ENCODE data around the gene CMC2.

- TF ChIP-seq YY1 (IDR thresholded peaks at IDR 0.05; ENCODE audit: low read depth, low read length) (no peak), SP2 (IDR thresholded peaks at IDR 0.05; ENCODE audit: low read length) (no peak), CTCF (IDR thresholded peaks at IDR 0.05; ENCODE audit: control extremely low read depth in 1 of 3, insufficient read depth in 1 of 3, low read depth in 1 of 3, low read length in 3 of 3) (no peak), JUND (IDR thresholded peaks at IDR 0.05; ENCODE audit: low read length) (no peak), BRCA1 (IDR thresholded peaks at IDR 0.05; ENCODE audit: low read depth, low read length) (no peak), TAF1 (IDR thresholded peaks at IDR 0.05; ENCODE audit: low read depth, low read length) (no peak), RAD21 (IDR thresholded peaks at IDR 0.05 in 1 of 2, conservative IDR thresholded peaks at IDR 0.05 in 1 of 2; ENCODE audit: low read depth in 2 of 2, low read length in 2 of 2) (no peak), CHD1 (IDR thresholded peaks at IDR 0.05; ENCODE audit: low read depth, low read length) (no peak), CHD2 (IDR thresholded peaks at IDR 0.05; ENCODE audit: low read length) (no peak), POLR2A (IDR thresholded peaks at IDR 0.05; ENCODE audit: control extremely low read depth in 1 of 2, low read depth in 2 of 2, low read length in 2 of 2) (no peak), HDAC2 (IDR thresholded peaks at IDR 0.05; ENCODE audit: borderline replicate concordance in 1 of 2, low read depth in 2 of 2, low read length in 2 of 2) (no peak), SP4 (IDR thresholded peaks at IDR 0.05; ENCODE audit: low read length) (no peak), POLR2AphosphoS5 (IDR thresholded peaks at IDR 0.05; ENCODE audit: low read depth, low read length) (no peak)
These were observed 24.0 kb downstream of the CMC2 start for GRCh38 chr16:80982646-80983045.
